K562 (cell line): ENCODE results near the gene TRIM27. TPM values are rescaled to one million over a fixed set of nuclear protein-coding genes. Genes with fewer than 3 reads are reported as not detected.

ENCODE experiments used
- CBX2 ChIP-seq: fragments of 200-600 bp; sonication (generic); IDR thresholded peaks from one replicate; pipeline ENCODE4 v1.6.1; 2012; ENCODE audit warnings: mild to moderate bottlenecking, low read length, inconsistent platforms; ENCODE audit not compliant: insufficient read depth, poor library complexity, severe bottlenecking
- CXXC5 ChIP-seq: fragments of 250-450 bp; sonication (Bioruptor Pico); IDR thresholded peaks from 2 replicates; pipeline ENCODE4 v1.8.0; 2022; ENCODE audit warnings: inconsistent platforms, mild to moderate bottlenecking, moderate library complexity
- HNRNPK ChIP-seq: fragments of 200-400 bp; formaldehyde crosslinking; IDR thresholded peaks from one replicate; pipeline ENCODE4 v1.6.1; 2018; ENCODE audit warnings: mild to moderate bottlenecking, low read depth, low read length; ENCODE audit not compliant: poor library complexity, severe bottlenecking
- HNRNPLL ChIP-seq: fragments of 200-400 bp; formaldehyde crosslinking; IDR thresholded peaks from 2 replicates; pipeline ENCODE4 v1.6.1; 2017; ENCODE audit warnings: low read length, low read depth, mild to moderate bottlenecking; ENCODE audit not compliant: poor library complexity, severe bottlenecking
- LARP7 ChIP-seq: fragments of 450-650 bp; IDR thresholded peaks from 2 replicates; pipeline ENCODE4 v1.6.1; 2016
- NEUROD1 ChIP-seq: fragments of 150-350 bp; IDR thresholded peaks from 2 replicates; pipeline ENCODE4 v1.6.1; 2014; ENCODE audit warnings: borderline replicate concordance, low read length, low read depth; ENCODE audit not compliant: partially characterized antibody
- RBFOX2 ChIP-seq: fragments of 200-400 bp; formaldehyde crosslinking; IDR thresholded peaks from 2 replicates; pipeline ENCODE4 v1.6.1; 2017; ENCODE audit warnings: low read depth, mild to moderate bottlenecking, low read length, moderate library complexity
- TARDBP ChIP-seq: fragments of 450-650 bp; IDR thresholded peaks from 2 replicates; pipeline ENCODE4 v1.6.1; 2016
- ZNF717 ChIP-seq: fragments of 250-450 bp; sonication (Bioruptor Pico); IDR thresholded peaks from 2 replicates; pipeline ENCODE4 v1.5.0; 2021
- polyA plus RNA-seq, 8 experiments: library from polyadenylated mRNA; depleted of rRNA in 4 of 8; stranded (reverse) in 5 of 8; unstranded in 3 of 8; fragments of >200 nt; fragmentation: Nextera tagmentation in 2 of 8; fragmentation: Illumina TruSeq in 1 of 8; extraction: Ambion mirVana in 2 of 8; extraction: Trizol in 1 of 8; gene quantifications; 2 replicates each; pipeline versions ENCODE4 v1.2.1 to v1.2.3, GENCODE V29; 2011 to 2014; ENCODE audit warnings: inconsistent platforms in 1 of 8, missing spikeins in 1 of 8
- total RNA-seq, 7 experiments: library from RNA; depleted of rRNA in 6 of 7; stranded (reverse); fragments of >200 nt in 6 of 7; fragmentation: Illumina TruSeq in 2 of 7; extraction: Trizol in 2 of 7; gene quantifications; 2 replicates each; pipeline versions ENCODE4 v1.2.1 to v1.2.3, GENCODE V29; 2011 to 2021; ENCODE audit warnings: low replicate concordance in 1 of 7
- TF ChIP-seq, protein P1 (sequence below): fragments of 250-450 bp; sonication (Bioruptor Pico); IDR thresholded peaks from 2 replicates; pipeline ENCODE4 v1.5.0; 2021; ENCODE audit warnings: mild to moderate bottlenecking, moderate library complexity
- TF ChIP-seq, protein P2 (sequence below): fragments of 250-450 bp; sonication (Bioruptor Pico); IDR thresholded peaks from 2 replicates; pipeline ENCODE4 v1.5.0; 2022; ENCODE audit warnings: mild to moderate bottlenecking
- TF ChIP-seq, protein P3 (sequence below), 2 experiments: fragments of 450-650 bp; IDR thresholded peaks; 2 replicates each; pipeline ENCODE4 v1.6.1; 2016; ENCODE audit warnings: mild to moderate bottlenecking in 2 of 2, borderline replicate concordance in 1 of 2, low read depth in 1 of 2, moderate library complexity in 1 of 2

The TRIM27 gene
- total and polyA plus RNA-seq, 9 of the 15 experiments (the other 6 are each of a cell fraction or from before 2014, with no cell fraction given) = 37.7 to 235 (median 122) TPM

DNA sequence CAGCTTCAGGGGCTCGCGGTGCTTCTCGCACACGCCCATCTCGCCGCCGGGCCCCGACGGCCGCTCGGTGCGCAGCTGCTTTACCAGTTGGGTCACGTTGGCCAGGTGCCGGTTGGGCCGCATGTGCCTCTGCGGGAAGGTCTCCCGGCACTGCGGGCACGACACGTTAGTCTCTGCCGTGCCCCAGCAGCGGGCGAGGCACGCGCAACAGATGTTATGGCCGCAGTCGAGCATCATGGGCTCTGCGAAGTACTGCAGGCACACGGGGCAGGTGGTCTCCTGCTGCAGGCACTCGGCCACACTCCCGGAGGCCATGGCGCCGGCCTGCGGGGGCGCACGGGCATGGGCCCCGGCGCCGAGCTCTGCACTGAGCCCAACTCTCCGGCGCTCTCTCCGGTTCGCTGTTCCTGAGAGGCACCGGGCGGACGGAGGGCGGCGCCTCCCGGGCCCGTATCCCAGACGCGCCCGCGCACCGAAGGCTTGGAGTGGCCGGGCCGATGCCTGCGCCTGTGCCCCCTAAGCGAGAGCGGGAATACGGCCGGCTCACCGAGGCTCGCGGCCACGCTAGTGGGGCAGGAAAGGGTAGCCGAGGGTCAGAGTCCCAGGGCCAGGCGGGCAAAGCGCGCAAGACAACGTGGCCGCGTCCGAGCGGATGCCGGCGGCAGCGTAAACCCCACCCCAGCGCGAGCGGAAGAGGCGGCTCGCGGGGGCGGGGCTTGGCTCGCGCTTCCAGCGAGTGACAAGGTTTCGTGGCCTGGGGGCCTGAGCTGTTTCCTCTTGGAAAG lies at the start of gene TRIM27 (continued):
- TF ChIP-seq, protein P1, sequence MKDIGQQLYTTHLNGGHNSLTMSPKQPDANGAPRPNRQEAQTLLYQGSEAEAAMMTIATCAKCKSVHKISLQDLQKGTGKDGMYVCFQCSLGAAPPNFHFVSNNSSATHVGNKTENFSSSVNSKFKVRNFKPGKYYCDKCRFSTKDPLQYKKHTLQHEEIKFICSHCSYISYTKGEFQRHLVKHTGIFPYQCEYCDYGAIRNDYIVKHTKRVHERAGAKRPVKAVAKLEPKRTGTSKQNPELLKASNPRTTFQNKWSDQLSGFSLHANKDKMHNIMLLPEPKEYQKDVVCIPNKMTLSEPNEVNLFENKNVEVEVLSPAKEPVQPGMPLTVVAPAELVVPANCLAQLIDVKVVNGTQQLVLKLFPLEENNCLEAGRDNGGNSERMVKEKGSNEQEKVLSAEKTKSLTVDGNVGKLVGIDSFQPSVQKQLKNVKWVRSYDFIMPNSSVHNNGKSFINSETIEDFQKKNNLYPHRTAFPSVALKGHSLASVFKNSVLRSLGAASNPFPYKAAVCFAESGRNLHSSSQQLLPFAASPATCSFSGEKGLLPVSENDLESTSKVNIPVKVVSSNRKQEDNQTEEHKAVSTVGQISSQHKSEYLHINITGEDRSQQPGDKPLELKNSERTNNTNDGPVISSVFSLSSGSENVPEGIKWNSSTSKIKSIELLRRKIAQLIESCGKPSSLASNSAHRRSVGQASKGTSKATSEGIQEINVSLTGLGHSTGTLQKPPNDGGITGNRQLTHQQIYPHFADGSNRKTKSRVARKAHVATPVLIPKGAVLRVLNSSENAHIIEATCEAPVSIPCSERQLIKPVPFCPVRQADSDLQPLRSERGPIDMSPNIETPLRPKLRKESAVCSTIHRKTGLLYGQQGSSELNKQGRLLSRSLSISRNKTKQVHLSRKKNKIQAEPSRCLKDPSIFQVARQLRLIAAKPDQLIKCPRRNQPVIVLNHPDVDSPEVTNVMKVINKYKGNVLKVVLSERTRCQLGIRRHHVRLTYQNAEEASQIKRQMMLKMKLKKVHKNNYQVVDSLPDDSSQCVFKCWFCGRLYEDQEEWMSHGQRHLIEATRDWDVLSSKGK = no peak
- TF ChIP-seq RBFOX2 = peak; percentile 99
- TF ChIP-seq HNRNPK = no peak
- TF ChIP-seq, protein P2, sequence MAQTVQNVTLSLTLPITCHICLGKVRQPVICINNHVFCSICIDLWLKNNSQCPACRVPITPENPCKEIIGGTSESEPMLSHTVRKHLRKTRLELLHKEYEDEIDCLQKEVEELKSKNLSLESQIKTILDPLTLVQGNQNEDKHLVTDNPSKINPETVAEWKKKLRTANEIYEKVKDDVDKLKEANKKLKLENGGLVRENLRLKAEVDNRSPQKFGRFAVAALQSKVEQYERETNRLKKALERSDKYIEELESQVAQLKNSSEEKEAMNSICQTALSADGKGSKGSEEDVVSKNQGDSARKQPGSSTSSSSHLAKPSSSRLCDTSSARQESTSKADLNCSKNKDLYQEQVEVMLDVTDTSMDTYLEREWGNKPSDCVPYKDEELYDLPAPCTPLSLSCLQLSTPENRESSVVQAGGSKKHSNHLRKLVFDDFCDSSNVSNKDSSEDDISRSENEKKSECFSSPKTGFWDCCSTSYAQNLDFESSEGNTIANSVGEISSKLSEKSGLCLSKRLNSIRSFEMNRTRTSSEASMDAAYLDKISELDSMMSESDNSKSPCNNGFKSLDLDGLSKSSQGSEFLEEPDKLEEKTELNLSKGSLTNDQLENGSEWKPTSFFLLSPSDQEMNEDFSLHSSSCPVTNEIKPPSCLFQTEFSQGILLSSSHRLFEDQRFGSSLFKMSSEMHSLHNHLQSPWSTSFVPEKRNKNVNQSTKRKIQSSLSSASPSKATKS (CRISPR knock-in tag) = no peak
- peak; percentile 95 for TF ChIP-seq HNRNPLL
- no peak for TF ChIP-seq ZNF717
- TF ChIP-seq LARP7 = peak; percentile 78; the same call in 1 of the 2 replicates
- TF ChIP-seq TARDBP = no peak; the same call in 1 of the 2 replicates
- TF ChIP-seq, protein P3, sequence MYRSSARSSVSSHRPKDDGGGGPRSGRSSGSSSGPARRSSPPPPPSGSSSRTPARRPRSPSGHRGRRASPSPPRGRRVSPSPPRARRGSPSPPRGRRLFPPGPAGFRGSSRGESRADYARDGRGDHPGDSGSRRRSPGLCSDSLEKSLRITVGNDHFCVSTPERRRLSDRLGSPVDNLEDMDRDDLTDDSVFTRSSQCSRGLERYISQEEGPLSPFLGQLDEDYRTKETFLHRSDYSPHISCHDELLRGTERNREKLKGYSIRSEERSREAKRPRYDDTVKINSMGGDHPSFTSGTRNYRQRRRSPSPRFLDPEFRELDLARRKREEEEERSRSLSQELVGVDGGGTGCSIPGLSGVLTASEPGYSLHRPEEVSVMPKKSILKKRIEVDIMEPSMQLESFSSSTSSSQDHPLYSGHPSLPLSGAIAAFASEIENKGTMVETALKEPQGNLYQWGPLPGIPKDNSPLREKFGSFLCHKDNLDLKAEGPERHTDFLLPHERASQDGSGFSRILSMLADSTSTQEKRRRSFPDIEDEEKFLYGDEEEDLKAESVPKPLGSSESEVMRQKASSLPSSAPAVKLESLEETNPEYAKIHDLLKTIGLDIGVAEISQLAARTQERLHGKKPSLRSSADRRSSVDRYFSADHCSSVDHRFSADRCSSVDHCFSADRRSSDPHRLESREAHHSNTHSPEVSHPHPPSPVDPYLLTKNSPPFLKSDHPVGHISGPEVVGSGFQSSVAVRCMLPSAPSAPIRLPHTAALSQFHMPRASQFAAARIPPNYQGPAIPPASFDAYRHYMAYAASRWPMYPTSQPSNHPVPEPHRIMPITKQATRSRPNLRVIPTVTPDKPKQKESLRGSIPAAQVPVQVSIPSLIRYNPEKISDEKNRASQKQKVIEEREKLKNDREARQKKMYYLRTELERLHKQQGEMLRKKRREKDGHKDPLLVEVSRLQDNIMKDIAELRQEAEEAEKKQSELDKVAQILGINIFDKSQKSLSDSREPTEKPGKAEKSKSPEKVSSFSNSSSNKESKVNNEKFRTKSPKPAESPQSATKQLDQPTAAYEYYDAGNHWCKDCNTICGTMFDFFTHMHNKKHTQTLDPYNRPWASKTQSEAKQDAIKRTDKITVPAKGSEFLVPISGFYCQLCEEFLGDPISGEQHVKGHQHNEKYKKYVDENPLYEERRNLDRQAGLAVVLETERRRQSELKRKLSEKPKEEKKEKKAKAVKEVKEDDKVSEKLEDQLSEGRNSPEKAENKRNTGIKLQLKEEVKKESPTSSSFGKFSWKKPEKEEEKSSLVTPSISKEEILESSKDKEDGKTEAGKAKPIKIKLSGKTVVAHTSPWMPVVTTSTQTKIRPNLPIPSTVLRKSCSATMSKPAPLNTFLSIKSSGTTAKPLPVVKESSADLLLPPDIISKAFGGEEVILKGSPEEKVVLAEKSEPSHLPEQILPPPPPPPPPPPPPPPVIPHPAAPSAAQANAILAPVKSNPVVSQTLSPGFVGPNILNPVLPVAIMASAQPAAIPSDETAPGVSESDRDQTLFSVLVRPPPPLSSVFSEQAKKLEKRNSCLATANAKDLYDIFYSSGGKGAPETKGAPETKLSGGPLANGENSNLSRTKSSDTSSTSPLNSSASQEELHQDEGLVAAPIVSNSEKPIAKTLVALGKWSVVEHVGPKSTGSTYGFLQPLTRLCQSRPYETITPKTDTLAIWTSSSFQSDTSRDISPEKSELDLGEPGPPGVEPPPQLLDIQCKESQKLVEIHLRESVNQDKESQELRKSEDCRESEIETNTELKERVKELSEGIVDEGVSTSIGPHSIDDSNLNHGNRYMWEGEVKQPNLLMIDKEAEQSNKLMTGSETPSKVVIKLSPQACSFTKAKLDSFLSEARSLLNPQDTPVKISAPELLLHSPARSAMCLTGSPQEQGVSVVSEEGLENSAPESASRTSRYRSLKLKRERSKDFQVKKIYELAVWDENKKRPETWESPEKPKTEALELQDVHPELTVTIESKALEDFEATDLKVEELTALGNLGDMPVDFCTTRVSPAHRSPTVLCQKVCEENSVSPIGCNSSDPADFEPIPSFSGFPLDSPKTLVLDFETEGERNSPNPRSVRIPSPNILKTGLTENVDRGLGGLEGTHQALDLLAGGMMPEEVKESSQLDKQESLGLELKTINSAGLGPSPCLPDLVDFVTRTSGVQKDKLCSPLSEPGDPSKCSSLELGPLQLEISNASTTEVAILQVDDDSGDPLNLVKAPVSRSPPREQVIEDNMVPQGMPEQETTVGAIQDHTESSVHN (IDR thresholded peaks at IDR 0.05; ENCODE audit: borderline replicate concordance in 1 of 2, low read depth in 1 of 2) = no peak
- no peak for TF ChIP-seq CBX2
- TF ChIP-seq CXXC5 = peak; percentile 94
- no peak for TF ChIP-seq NEUROD1
